GM12873 (cell line): ENCODE results near the gene CENPE.

Source experiments
- CTCF ChIP-seq: IDR thresholded peaks from 2 replicates; pipeline ENCODE4 v1.5.1; 2012; ENCODE audit warnings: low read depth, mild to moderate bottlenecking, moderate library complexity, low read length, control low read depth; ENCODE audit not compliant: insufficient read depth; ENCODE audit errors: missing control alignments

CENPE gene

GRCh38 chr4:103152381-103152780, 45.8 kb downstream of the CENPE start:
- no peak for TF ChIP-seq CTCF

- TF ChIP-seq CTCF: no peak
Measured at GRCh38 chr4:103150677-103151076, 47.5 kb downstream of the CENPE start.

DNA sequence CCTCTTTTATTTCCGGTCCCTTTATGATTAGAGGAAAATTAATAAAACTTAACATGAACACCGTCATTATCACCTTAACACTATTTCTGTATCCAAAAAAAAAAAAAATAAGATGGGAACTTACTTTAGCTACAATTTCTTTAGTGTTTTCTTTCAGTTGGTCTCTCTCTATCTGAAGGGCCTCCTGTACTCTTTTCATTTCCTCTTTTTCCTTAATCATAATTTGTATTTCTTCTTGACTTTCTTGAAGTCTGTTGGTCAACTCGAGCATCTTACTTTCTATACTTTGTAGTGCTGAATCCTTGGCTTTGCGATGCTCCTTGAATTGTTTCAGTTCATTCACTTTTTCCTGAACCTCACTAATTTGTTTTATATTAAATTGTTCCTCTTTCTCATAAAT, 53.2 kb downstream of the CENPE start:
- no peak for TF ChIP-seq CTCF

DNA sequence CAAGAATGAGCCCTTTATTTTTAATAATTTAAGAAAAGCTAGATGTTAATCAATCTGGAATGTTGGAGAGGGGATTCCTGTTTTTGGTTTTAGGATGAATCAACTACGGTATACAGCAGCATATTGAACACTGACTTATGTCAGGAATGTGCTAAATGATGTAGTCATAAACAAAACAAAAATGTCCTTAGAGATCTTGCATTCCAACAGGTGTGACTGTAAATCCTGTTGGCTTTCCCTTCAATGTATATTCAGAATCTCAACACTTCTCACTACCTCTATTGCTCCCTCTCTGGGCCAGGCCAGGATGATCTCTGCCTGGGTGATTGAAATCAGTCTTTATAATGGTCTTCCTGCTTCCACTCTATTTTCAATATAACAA, 60.7 kb downstream of the CENPE start:
- TF ChIP-seq CTCF: no peak

DNA sequence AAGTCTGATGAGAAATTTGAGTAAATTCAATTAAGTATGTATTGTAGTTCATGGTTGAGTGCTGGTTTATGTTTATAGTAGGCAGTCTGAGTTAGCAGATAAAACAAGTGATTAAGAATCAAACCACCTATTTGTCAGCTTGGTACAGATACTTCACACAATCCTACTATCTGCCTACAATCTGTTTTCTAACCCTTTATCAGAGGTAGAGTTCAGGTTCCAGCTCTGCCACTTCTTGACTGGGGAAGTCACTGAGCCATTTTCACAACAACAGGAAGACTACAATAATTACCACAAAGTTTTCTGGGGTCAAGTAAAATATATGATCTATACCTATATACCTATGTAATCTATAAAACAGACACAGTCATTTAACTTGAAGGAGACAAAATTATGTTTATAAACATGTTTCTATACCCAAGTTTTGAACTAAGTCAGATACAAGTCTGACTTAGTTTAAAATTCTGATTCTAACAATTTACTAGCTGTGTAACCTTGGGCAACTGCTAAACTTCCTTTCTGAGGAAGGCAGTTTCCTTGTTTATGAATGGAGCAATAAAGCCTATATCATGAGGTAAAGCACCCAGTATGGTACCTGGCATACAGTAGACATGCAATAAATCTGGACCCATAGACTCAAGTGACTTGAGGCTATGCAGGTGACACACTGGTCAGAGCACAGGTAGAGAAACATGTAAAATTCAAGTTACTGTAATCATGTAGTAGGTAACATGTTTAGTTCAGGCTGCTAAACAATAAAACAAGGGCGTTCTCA, 61.3 kb downstream of the CENPE start:
- no peak for TF ChIP-seq CTCF

- TF ChIP-seq CTCF: no peak
Measured at GRCh38 chr4:103129174-103129573, 69.0 kb downstream of the CENPE start.

DNA sequence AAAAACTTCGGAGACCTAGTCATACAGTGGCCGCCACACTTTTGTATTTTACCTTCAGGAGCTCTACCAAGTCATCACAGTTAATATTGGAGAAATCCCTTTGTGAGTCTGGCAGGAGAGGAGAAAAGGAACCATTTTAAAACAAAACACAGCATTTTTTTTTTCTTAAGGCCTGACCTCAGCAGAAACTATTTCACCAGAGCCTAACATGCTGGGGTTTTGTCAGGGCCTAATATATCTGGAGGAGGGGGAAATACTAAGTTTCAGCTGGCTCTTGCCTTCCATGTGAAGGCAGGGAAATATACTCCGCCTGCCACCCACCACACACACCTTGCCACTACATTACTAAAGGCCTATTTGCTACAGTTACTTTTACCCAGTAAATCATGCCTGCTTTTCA, 72.0 kb downstream of the CENPE start:
- no peak for TF ChIP-seq CTCF
